ENCODE data around the gene ITIH1. TPM values are rescaled to one million over a fixed set of nuclear protein-coding genes. Genes with fewer than 3 reads are reported as not detected.
"Not testable (repeated sequence)": the region's sequence is repeated elsewhere in the genome, so short reads cannot be mapped to it uniquely, and the experiment has no call there.

ITIH1 gene
- total RNA-seq, 1 experiment from 2014 or later, result not detected

DNA sequence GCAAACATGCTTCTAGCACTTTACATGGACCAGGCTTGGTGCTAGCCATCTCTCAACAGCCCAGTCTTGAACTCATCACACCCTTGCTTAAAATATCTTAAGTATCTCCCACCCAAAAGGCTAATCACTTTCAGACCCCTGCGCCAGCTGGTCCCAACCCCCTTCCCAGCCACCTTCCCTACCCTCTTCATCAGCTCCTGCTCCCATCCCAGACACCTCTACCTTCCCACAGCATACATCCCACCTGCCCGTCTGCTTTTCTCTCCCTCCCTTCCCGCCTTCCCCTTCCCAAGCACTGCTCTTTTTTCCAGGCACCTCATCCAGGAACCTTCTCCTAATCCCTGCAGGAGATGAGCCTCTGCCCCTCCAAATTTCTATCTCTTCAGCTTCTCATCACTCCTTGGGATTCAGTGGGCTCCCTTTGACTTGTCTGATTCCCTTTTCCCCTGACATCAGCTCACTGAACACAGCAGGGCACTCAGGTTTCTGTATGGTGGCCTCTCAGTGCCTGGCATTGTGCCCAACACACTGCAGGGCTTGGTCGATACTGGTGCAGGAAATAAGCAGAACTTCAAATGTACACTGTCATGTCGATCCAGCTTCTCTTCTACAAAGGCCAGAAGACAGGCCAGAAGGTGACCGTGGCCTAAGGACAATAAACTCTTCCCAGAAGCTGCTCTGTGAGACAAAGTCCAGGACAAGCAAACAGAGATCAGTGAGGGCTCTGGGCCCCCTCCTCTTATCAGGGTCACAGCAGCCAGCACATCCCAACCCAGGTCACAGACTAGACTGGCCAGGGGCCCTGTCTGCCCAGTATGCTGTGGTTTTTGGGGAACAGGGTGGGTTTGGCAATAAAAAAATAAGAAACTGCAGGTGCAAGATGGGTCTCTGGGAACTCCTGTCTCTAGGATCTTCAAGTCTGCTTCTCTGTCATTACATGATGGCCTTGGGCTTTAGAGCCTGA, 2.2 kb upstream of the ITIH1 start:
- no peak for DNase-seq (ENCODE audit: low read depth)

DNA sequence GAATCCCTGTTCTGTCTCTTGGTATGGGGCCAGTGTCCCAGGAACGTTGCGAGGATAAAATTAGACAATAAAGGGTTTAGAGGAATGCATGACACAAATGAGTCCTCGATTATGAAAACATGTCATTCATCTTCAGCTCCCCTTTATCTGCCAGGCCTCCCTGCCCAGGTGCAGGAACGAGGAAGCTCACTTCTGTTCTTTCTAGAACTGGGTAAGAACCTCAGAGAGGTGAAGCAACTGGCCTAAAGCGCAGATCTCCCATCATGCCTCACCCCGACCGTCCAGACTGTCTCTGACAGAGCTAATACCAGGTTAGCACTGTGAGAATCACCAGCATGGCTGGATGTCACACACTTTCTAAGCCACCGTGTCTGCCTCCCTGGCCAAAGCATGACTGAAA, 1.5 kb upstream of the ITIH1 start:
- DNase-seq (ENCODE audit: low read depth), result no peak

DNA sequence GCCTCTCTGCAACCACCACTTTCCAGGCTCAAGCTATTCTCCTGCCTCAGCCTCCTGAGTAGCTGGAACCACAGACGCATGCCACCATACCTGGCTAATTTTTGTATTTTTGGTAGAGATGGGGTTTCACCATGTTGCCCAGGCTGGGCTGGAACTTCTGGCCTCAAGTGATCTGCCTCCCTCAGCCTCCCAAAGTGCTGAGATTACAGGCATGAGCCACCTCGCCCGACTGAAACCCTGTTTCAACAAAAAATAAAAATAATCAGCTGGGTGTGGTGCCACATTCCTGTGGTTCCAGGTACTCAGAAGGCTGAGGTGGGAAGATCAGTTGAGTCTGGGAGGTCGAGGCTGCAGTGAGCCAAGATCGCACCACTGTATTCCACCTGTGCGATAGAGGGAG, 913 bp upstream of the ITIH1 start:
- not testable (repeated sequence) for DNase-seq (ENCODE audit: low read depth)

DNA sequence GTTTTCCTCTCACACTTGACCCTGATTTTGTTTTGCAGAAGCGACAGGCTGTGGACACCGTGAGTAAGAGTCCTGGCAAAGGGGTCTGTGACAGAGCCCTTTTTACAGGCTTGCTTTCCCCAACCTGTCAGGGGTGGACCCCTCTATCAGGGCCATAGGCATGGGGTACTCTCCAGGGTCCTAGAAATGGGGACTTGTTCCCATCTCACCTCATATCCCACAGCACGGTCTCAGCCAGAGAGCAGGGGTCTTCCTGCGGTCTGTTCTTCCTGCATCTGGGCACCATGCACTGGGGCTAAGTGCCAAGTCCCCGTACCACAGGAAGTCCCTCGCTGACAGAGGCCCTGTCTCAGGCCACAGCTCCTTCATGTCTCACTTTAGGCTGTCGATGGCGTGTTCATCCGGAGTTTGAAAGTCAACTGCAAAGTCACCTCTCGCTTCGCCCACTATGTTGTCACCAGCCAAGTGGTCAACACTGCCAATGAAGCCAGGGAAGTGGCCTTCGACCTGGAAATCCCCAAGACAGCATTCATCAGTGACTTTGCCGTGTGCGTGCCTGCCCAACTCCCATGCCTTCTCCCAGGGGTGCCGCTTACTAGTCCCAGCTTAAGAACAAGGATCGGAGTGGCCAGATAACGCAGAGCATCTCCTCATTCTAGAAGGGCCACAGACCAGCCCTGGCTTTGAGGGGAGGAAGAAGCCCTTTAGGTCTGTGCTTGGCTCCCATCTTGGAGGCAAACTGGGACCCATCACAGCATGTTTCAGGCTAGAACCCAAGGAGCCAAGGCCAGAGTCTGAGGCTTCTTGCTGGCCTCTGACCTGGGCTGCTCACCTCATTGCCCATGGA, 783 bp downstream of the ITIH1 start:
- no peak for DNase-seq (ENCODE audit: low read depth)

DNA sequence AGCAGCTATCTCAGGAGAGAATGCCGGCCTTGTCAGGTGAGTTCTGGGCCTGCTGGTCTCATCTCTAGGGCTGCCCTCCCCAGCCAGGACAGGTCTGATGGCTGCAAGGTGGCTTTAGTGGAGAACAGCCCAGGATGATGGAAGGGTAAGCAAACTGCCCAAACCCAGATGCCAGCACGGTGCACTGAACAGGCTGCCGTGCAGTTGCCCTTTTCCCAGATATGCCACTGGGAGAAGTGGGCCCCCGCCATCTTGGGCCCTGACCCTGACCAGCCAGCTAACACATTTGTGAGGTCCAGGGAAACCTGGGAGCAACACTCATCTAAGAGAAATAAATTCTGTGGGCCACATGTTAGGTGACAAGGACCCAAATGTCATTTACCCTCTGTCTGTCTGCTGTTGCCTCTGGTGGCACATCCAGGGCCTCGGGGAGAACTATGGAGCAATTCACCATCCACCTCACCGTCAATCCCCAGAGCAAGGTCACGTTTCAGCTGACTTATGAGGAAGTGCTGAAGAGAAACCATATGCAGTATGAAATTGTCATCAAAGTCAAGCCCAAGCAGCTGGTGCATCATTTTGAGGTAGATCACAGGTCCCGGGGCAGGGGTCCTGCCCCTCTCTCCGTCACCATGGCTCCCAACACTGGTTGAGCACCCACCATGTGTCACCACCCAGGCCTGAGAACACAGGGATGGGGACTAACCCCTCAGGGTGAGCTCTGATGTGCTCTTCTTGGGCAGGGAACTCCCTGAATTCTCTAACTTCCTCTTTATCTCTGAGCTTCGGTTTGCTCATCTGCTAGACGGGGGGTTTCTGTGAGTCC, 1.8 kb downstream of the ITIH1 start:
- DNase-seq (ENCODE audit: low read depth), result no peak

DNA sequence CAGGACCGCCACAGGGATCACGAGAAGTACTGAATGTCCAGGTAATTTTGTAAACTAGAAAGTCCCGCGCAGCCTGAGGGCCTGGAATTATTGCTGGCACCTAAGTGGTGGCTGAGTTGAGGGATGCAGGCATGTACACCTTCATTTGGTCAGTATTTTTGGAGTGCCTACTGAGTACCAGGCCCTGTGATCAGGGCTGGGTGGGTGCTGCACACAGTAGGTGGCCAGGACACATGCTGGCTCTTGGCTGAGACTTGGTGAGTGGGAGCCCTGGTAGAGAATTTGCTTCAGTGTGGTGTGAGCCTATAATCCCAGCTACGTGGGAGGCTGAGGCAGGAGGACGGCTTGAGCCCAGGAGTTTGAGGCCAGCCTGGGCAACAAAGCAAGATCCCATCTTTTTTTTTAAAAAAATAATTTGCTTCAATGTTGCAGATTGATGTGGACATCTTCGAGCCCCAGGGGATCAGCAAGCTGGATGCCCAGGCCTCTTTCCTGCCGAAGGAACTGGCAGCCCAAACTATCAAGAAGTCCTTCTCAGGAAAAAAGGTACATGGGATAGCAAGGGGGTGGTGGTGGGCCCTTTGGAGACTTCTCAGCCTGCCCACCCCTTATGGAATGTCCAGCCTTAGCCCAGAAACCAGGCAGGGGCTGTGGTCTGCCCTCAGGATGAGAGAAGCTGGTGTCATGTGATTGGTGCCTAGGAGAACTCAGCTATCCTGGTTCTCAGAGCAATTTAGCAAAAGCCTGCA, 2.6 kb downstream of the ITIH1 start:
- no peak for DNase-seq (ENCODE audit: low read depth)

DNA sequence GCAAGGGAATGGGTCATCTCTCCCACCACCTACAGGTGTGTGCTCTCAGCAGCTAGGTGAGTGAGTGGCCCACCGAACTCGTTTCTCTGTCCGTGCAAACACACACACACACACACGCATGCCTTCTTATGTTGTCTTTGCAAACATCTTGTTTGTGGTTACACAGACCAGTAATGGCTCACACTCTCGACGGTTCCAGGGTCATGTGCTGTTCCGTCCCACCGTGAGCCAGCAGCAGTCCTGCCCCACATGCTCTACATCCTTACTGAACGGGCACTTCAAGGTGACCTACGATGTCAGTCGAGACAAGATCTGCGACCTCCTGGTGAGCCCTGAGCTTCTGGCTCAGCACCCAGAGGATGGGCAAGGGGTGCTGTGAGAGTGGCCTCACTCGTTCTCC, 4.3 kb downstream of the ITIH1 start:
- DNase-seq (ENCODE audit: low read depth), result no peak

DNA sequence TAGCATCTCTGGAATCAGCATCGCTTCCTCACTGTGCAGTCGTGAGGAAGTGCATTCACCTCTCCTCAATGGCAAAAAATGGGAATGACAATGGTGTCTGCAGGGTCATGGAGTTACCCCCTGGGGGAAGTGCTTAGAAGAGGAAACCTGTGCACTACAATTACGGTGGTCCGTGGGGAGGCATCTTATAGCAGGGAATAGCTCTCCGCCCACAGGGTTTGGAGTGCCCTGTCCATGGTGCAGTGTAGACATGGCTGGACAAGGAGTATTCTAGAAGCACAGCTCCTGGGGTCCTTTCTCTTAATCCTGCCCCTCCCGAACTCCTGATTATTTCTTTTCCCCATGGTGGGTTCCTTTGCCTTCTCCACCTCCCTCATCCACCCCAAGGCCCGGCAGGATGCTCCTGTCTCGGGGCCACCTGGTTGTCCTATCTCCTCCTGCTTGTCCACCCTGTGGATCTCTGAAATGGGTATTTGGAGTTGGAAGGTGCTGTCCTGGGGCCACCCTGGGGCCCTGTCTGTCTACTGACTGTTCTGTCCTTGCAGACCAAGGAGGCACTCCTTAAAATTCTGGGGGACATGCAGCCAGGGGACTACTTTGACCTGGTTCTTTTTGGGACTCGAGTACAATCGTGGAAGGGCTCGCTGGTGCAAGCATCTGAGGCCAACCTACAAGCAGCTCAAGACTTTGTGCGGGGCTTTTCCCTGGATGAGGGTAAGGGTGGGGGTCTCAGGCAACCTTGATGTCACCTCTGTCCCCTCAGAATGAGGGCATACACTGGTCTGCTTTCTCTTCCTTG, 5.2 kb downstream of the ITIH1 start:
- DNase-seq (ENCODE audit: low read depth), result no peak

DNA sequence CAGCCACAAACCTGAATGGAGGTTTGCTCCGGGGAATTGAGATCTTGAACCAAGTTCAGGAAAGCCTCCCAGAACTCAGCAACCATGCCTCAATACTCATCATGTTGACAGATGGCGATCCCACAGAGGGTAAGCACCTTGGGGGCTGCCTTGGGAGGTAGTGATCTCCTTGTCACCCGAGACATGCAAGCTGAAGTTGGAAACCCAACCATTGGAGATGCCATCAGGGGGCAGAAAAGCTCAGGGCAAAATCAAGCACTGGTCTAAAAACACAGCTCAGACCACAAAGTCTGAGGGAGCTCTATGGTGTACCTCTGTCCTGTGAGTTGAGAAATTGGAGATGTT, 5.8 kb downstream of the ITIH1 start:
- no peak for DNase-seq (ENCODE audit: low read depth)

DNA sequence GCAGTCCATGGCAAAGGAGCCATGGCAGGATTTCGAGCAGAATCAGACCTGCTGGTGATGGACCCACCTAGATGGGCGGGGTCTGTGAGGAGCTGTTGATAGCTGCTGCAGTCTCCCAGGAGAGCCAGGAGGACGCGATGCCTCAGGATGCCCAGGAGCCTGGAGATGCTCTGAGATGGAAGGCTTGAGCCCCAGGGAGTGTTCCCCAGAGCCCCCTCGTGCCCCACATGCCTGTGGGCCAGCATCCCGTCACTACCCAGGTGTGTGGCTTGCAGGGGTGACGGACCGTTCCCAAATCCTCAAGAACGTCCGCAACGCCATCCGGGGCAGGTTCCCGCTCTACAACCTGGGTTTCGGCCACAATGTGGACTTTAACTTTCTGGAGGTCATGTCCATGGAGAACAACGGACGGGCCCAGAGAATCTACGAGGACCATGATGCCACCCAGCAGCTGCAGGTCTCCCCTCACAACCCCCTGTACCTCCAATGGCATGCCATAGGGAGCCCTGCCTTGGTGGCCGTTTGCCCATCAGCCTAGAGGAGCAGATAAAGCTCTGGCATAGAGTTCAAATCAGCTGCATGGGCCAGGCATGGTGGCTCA, 6.7 kb downstream of the ITIH1 start:
- DNase-seq (ENCODE audit: low read depth), result no peak

DNA sequence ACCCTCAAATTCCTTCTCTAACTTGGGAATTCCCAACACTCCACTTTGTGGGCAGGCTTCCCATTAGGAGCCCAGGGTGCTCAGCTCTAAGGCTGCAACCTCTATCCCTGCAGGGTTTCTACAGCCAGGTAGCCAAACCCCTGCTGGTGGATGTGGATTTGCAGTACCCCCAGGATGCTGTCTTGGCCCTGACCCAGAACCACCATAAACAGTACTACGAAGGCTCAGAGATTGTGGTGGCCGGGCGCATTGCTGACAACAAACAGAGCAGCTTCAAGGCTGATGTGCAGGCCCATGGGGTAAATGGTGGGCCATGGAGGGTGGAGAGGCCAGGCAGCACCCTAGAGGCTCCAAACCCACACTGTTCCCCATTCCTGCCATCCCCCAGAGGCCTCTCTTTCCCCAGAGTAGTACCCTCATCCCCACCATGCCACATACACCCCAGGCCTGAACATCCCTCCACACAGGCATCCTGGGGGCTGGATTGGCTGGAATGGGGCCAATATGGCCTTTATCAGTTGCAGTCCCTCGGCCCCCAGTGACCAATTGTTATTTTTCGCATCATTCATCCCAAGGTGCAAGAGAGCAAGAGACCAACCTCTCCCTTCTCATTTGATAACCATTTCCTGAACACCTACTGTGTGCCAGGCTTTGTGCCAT, 7.7 kb downstream of the ITIH1 start:
- DNase-seq (ENCODE audit: low read depth), result no peak

DNA sequence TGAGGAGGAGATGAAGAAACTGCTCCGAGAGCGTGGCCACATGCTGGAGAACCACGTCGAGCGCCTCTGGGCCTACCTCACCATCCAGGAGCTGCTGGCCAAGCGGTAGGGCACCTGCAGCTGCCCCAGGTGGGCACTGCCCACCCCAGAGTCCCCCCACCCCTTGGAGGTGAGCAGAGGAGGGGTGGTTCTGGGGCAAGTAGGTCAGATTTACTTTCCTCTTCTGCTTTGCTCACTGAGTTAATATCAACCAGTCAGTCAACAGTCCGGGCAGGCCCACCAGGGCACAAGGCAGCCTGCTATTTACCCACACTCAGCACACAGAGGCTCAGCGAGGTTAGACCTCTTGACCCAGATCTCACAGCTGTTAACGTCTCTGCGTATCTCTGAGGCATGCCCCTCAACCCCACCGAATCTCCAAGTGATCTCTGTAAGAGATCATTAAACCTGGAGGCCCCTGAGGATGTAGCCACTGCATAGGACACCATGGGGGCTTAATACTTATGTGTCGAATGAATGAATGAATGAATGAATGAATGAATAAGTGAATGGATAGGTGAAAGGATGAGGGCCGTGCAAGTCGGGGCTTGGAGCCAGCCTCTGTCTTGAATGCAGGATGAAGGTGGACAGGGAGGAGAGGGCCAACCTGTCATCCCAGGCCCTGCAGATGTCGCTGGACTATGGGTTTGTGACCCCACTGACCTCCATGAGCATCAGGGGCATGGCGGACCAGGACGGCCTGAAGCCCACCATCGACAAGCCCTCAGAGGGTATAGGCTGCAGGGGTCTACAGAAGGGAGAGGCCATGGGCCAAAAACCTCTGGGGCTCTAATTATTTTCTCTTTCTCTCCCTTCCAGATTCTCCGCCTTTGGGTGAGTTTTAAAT, 9.2 kb downstream of the ITIH1 start:
- no peak for DNase-seq (ENCODE audit: low read depth)

DNA sequence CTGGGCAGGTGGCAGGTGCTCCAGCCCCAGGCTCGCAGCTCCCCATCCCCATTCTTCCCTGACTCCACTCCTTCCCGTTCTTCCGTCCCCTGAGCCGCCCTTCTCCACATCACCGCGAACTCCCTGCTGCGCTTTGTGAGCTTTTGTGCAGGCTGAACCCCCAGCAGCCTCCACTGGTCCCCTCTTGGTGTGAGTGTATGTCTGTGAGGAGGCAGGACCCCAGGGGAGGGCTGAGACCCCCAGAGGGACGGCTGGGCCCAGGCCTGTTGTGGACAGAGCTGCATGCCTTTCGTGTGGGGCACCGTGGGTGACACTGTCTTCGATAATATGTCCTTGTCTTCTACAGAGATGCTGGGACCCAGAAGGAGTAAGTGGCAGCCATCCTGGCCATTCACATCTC, 9.8 kb downstream of the ITIH1 start:
- no peak for DNase-seq (ENCODE audit: low read depth)

DNA sequence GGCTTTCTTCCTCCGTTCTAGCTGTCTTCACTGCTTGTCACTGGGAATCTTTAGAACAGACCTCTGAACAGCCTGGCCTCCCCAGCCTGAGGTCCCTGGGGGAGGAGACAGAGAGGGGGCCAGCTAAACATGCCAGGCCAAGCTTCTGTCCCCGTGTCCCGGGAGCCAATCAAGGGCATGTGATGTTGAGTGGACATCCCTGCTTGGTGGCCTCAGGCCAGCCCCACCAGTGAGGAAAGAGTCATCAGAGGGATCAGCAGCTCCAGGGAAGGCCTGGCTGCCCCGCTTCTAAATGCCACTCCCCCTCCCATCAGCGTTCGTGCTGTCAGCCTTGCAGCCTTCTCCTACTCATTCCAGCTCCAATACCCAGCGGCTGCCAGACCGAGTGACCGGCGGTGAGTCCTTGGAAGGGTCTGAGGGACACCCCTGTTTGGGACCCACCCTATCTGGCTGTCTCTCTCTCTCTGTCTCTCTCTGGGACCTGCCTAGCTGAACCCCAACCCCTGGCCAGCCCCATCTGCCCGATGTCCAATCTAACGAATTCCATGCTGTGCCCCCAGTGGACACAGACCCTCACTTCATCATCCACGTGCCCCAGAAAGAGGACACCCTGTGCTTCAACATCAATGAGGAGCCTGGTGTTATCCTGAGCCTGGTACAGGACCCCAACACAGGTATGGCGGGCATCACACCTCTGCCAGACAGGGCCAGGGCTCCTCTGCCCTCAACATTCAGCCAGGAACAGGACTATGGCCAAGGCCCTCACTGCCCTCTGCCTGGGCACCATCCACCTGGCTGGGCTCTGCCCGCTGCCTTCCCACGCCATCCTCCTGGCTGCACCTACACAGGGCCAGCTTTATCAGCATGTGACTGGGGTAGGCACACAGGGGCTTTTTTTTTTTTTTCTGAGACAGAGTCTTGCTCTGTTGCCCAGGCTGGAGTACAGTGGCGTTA, 10.6 kb downstream of the ITIH1 start:
- DNase-seq (ENCODE audit: low read depth), result no peak

DNA sequence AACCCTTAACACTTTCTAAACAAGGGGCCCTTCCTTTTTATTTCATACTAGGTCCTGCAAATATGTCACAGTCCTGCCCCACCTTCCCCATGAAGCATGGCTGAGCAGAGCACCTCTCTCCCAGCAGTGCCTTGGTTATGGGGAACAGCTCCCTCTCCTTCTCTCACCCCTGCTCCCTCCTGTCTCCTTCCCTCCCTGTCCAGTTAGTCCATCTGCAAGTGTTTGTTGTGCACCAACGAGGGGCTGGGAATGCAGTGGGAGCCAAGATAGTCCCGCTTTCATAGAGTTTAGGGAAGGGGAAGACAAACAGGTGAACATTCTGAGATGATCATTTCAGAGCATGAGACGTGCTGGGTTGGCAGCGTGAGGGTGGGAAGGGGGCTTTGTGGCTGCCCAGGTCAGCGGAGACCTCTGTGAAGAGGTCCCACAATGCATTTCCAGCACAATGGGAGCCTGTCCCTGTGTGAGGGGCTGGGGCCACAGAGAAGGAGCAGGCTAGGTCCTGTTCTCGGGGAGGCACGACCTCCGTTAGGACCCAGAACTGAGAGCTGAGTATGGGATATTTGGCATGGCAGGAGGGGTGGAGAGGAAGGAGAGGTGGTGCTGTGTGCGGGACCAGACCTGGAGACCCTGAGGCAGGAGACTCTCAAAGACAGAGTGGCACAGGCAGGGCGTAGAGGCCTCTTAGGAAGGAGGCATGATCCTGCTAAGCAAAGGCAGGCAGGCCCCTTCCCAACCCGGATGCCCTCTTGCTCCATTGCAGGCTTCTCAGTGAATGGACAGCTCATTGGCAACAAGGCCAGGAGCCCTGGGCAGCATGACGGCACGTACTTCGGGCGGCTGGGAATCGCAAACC, 11.7 kb downstream of the ITIH1 start:
- DNase-seq (ENCODE audit: low read depth), result no peak

DNA sequence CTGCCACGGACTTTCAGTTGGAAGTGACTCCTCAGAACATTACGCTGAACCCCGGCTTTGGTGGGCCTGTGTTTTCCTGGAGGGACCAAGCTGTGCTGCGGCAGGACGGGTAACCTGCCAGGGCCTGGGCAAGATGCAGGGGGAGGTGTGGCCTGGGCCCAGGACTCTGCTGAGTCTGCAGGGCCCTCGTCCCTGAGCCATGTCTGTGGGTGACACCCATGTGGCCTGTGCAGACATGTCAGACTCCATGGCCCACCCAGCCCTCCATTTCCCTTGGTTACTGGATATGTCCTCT, 12.3 kb downstream of the ITIH1 start:
- DNase-seq (ENCODE audit: low read depth), result no peak

DNA sequence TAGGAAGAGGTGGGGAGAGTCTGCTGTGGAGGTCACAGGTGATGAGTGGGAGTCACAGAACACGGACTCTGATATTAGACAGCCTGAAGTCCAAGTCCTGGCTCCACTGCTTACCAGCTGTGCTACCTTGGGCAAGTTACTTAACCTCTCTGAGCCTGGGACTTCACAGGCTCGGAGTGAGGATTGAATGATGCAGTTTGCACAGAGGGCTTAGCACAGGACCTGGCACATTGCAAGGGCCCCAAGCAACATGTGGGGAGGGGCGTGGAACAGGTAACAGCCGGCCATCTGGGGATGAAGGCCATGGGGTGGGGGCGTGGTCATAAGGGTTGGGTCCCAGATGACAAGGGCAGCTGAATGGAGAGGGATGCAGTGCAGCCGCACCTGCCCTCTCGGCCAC, 12.9 kb downstream of the ITIH1 start:
- no peak for DNase-seq (ENCODE audit: low read depth)

All from Daoy (cell line).